ENCODE measurements around the gene SNX21. TPM values are rescaled to one million over a fixed set of nuclear protein-coding genes. Genes with fewer than 3 reads are reported as not detected.
A peak's percentile ranks its signal among the peaks of the same experiment; 100 is the strongest.
"Not testable (repeated sequence)": the region's sequence is repeated elsewhere in the genome, so short reads cannot be mapped to it uniquely, and the experiment has no call there.

Gene SNX21, protein sequence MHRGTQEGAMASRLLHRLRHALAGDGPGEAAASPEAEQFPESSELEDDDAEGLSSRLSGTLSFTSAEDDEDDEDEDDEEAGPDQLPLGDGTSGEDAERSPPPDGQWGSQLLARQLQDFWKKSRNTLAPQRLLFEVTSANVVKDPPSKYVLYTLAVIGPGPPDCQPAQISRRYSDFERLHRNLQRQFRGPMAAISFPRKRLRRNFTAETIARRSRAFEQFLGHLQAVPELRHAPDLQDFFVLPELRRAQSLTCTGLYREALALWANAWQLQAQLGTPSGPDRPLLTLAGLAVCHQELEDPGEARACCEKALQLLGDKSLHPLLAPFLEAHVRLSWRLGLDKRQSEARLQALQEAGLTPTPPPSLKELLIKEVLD
- 10 to 100 TPM; 11.3 to 22.4 (median 17.5) TPM for polyA plus RNA-seq (ENCODE audit: insufficient read length in 4 of 4)

DNA sequence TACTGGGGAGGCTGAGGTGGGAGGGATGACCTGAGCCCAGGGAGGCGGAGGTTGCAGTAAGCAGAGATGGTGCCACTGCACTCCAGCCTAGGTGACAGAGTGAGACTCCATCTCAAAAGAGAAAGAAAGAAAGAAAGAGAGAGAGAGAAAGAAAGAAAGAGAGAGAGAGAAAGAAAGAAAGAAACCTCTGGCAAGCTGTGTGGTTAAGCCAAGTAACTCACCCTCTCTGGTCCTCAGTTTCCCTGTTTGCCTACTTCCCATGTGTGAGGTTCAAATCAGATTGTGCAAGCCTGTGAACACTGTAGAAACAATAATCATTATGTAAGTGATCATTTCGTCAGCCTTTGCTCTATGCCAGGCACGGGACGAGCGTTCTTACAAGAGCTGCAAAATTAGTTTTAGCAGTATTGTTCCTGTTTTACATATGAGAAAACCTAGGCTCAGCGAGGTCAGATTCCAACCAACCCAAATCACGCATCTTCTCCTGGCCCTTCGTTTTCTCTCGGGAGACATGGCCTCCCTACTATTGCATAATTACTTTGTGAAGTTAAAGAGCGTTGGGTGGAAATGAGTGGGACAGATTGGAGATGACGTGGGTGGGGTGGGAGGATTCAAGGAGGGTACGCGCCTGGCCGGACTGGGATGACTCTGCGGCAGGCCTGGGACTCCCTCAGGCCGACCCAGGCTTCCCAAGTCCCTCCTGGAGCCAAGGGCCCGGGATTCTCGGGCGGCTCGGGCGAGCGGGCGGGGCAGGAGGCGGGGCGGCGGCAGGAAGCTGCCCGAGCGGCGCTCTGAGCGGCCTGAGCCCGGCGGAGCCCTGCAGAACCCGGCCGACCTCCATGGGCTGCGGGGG is at the start of gene SNX21:
Gene SNX21, plus strand, starts transcription at position 770 of the 853 bp plus-strand sequence. CDS start 121 bp downstream, outside the sequence.
- DNase-seq (ENCODE audit: low read depth in 4 of 4, low spot score in 2 of 4) = peak in 1 of 4 donors; percentile 75

DNA sequence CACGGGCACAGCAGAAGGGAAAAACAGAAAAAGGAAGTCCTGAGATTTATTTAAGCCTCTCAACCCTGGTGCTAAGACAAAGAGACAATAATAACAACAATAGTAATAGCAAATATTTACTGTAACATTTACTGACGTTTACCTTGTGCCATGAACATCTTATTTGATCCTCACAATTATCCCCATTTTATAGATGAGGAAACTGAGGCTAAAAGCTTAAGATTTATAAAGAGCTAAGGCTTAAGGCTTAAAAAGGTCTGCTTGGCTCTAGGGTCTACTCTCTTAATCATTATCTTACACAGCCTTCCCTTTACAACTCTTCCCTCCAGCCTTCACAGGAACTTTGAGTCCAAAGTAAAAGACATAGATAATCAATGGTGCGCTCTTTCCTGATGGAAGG is 45.2 kb upstream of the SNX21 start:
- DNase-seq (ENCODE audit: low read depth in 4 of 4, low spot score in 2 of 4) = no peak

DNA sequence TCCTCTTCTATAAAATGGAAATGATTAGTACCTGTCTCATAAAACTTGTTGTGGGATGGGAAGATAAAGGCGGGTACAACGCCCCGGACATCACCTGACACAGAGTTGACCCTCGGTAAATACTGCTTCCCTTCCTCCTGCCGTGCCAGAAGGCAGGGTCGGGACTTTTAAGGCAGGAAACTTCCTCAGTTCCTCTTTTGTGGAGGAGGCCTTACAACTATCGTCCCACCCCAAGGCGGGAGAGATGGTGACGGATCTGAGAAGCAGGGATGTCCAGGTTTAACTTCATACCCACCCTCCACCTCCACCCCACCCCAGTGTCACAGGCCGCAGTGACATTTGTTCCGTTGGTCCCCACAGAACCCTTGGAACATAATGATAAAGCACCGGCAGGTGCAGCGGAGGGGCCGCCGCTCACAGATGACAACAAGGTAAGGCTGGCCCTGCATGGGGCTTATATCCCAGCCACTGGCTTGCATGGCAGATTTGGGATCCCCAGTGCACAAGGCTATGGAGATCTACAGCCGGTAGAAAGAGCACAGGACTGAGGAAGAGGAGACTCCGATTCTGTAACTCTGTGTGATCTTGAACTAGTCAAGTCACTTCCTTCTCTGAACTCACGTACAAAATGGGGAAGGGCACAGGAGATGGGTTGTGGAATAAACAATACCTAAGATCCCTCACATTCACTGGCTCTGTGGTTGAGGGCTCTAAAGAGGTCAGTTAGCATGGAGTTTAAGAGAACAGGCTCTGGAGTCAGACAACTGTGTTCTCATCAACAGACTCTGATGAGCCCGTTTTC is 41.1 kb upstream of the SNX21 start:
- DNase-seq (ENCODE audit: low read depth in 4 of 4, low spot score in 2 of 4) = no peak

DNA sequence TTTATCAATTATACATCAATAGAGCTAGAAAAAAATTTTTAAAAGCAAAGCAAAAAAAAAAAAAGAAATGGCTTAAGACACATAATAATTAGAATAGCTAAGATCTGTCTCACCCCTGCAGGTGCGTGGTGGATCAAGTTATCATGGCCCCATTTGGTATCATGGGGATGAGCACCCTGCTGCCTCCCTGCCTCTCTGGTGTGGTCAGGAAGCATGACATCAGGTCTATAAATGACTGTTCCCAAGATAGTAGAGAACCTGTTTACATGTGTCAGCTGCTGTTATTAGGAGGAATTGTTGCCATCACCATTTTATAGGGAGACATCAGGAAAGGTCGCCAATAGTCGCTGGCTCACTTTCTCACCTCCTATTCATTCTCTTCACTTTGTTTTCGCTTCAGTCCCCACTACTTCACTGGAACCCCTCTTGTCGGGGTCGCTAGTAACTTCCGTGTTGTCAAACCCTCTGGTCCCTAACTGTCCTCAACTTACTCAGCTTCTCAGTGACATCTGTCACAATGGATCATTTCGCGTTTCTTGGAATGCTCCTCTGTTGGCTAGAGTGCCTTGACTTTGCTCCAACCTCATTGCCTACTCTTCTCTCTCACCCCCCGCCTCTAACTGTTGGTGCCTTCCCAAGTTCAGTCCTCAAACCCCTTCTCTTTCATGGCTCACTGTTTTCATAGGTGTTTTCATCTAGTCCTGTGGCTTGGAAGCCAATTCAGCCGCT is 37.1 kb upstream of the SNX21 start:
- no peak for DNase-seq (ENCODE audit: low read depth in 4 of 4, low spot score in 2 of 4)

DNA sequence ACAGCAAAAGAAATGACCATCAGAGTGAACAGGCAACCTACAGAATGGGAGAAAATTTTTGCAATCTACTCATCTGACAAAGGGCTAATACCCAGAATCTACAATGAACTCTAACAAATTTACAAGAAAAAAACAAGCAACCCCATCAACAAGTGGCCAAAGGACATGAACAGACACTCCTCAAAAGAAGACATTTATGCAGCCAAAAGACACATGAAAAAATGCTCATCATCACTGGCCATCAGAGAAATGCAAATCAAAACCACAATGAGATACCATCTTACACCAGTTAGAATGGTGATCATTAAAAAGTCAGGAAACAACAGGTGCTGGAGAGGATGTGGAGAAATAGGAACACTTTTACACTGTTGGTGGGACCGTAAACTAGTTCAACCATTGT is 36.1 kb upstream of the SNX21 start:
- DNase-seq (ENCODE audit: low read depth in 4 of 4, low spot score in 2 of 4) = not testable (repeated sequence)

DNA sequence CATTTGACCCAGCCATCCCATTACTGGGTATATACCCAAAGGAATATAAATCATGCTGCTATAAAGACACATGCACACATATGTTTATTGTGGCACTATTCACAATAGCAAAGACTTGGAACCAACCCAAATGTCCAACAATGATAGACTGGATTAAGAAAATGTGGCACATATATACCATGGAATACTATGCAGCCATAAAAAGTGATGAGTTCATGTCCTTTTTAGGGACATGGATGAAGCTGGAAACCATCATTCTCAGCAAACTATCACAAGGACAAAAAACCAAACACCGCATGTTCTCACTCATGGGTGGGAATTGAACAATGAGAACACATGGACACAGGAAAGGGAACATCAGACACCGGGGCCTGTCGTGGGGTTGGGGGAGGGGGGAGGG is 35.6 kb upstream of the SNX21 start:
- not testable (repeated sequence) for DNase-seq (ENCODE audit: low read depth in 4 of 4, low spot score in 2 of 4)

DNA sequence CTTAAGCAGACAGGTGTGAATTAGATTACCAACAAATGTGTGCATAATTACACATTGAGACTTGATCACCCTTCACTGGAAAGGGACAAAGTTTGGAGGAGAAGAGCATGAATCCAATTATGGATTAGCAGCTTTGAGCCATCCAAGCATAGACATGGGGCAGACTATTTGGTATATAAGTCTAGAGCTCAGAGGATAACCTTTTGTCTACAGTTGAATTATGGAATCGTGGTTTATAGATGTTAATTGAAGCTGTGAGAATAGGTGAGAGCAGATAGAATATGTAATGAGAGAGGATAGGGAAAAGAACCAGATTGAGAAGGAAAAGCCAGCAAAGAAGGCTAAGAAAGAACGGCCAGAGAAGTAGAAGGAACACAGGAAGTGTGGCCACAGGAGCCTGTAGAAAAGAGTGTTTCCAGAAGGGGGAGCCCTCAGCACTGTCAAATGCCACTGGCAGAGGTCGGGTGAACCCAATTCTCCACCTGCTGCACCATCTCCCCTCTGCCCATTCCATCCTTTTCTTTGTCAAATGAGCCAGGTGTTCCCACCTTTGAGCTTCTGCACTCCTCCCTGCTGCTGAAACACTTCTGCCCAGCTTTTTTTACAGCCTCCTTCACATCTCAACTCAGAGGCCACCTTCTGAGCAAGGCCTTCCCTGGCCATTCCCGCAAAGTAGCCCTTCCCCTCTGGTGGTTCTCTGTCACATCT is 34.5 kb upstream of the SNX21 start:
- no peak for DNase-seq (ENCODE audit: low read depth in 4 of 4, low spot score in 2 of 4)

DNA sequence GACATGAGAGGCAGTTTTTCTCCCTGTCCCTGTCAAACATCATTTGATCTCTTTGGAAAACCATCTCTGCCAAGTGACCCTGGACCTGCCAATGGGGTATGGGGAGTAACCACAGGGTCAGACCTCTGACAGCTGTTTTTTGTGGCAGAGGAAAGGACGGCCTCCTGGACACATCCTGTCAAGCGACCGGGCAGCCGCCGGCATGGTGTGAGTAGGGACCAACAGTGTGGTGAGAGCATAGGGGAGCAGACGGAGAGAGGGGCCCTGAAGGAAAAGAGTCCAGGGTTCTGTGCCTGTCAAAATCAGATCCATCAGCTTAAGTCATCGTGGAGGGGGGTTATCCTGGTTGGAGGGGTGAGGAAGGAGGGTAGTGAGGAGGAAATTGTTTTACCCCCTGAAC is 31.7 kb upstream of the SNX21 start:
- DNase-seq (ENCODE audit: low read depth in 4 of 4, low spot score in 2 of 4) = no peak

DNA sequence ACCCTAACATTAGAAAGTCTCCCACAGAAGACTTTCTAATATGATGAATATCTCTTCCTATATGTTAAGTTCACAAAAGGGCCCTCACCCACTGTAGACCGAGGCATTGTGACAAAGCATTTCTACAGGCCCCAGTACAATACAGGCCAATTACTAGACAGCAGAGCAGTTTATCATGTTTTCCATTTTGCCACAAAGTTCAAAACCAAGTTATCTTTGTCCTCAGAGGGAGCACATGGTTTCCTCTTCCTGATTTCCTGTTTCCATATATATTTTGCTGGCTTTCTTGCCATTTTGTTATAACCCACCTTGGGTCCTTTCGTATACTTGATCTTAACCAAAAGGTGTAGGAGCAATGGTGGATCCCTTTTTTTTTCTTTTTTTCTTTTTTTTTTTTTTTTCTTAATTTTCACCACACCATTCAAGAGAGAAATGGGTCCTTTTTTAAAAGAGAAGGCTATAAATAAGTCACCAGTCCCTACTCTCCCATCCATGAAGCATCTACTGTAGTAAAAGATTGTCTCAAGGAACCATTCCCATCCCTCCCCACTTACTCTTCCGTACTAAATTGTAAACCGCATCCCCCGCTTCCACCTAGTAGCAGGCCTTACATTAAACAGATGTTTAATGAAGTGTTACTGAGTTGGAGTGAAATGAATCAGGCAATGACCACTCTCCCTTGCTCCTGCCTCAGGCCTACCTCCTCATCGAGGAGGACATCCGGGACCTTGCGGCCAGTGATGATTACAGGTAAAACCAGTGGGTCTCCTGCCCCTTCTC is 23.2 kb upstream of the SNX21 start:
- no peak for DNase-seq (ENCODE audit: low read depth in 4 of 4, low spot score in 2 of 4)

DNA sequence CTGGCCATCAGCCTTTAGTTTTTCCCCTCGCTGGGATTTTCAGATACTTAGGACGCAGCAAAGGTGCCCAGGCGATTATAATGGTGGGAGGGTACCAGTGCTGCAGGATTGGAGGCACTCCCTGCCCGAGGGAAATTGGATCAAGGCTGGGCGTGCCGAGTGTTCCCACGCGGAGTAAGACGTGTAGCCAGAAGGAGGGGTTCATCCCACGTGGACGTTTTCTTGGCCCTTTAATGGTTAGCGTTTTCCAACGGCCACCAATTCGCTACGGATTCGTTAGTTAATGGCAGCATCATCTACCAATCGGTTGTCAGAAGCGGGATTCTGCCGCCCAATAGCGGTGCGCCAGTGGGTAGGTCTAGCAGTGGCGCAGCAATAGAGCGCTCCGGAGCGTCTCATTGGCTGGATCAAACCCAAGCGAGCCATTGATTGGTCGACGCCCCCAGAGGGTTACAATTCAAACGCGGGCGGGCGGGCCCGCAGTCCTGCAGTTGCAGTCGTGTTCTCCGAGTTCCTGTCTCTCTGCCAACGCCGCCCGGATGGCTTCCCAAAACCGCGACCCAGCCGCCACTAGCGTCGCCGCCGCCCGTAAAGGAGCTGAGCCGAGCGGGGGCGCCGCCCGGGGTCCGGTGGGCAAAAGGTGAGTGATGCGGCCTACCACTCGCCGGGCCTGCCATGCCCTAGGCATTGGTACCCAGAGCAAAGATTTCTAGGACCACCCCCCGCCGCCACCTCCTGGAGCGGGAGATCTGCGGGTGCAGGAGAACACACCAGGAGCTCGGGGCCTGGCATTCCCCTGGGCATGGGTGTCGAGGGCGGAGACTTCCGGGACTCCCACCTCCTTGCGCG is 21.2 kb upstream of the SNX21 start, which contains the start of gene UBE2C:
Gene UBE2C, plus strand, starts transcription at position 488 of the 849 bp plus-strand sequence. Its CDS starts 52 bp downstream, at position 540.
- DNase-seq (ENCODE audit: low read depth in 4 of 4, low spot score in 2 of 4) = peak; percentile 95 to 99 (median 98)

DNA sequence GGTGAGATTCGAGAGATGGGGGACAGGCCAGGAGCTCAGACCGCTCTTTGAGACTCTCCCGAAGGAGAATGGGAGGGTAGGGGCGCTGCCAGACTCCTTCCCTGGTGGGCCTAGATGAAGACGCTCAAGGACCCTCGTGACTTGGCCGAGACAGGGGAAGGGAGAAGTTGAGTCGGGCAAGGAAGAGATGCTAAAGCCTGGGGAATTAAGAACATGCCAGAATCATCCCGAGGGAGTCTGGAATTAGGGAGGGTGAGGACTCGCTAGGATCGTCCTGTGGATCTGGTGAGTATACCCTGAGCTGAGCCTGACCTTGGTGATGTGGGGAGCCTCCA is 20.6 kb upstream of the SNX21 start:
- no peak for DNase-seq (ENCODE audit: low read depth in 4 of 4, low spot score in 2 of 4)

DNA sequence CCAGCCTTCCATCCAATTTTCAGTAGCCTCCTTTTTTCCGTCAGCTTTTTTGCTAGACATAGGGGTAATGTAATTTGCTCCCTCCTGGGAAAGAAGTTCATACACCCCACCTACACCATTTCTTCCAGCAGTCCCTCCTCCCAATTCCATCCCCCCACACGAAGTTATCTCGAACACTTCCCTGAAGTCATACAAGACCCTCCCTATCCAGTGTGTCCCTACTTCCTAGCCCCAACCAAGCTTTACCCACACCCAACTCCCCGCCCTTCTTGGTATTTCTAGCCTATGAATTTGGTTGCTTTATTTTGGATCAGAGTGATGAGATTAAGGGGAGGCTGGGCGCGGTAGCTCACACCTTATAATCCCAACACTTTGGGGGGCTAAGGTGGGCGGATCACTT is 20.1 kb upstream of the SNX21 start:
- DNase-seq (ENCODE audit: low read depth in 4 of 4, low spot score in 2 of 4) = no peak

DNA sequence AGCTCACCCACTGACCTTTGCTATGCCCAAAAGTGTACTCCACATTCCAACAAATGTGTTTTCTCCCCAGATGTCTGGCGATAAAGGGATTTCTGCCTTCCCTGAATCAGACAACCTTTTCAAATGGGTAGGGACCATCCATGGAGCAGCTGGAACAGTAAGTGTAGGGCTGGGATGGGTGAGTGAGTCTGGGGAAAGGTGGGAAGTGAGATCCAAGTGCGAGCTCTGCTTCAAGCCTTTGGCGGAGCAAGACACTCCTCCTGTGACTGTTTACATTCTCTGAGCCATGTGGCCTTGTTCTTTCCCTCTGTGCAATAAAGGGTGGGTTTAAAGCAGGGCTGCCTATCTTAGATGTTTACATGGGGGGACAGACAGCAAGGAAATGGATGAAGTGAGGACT is 19.3 kb upstream of the SNX21 start:
- DNase-seq (ENCODE audit: low read depth in 4 of 4, low spot score in 2 of 4) = no peak

DNA sequence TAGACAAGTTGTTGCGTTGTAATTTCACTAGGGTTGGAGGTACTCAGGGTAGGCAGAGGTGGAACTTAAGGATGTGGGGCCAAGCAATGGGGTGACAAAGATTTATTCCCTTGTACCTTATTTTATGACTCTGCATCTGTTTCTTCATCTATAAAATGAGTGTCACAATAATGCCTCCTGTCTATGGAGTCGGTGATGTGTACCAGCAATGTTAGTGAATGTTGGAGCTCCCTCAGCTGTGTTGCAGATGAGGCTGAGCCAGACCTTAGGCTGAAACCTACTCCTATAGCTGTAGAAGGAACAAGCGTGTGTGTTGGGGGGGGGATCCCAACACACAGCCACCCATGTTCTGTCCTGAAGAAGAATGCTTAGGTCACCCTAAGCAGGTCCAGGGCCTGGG is 16.6 kb upstream of the SNX21 start:
- DNase-seq (ENCODE audit: low read depth in 4 of 4, low spot score in 2 of 4) = no peak

DNA sequence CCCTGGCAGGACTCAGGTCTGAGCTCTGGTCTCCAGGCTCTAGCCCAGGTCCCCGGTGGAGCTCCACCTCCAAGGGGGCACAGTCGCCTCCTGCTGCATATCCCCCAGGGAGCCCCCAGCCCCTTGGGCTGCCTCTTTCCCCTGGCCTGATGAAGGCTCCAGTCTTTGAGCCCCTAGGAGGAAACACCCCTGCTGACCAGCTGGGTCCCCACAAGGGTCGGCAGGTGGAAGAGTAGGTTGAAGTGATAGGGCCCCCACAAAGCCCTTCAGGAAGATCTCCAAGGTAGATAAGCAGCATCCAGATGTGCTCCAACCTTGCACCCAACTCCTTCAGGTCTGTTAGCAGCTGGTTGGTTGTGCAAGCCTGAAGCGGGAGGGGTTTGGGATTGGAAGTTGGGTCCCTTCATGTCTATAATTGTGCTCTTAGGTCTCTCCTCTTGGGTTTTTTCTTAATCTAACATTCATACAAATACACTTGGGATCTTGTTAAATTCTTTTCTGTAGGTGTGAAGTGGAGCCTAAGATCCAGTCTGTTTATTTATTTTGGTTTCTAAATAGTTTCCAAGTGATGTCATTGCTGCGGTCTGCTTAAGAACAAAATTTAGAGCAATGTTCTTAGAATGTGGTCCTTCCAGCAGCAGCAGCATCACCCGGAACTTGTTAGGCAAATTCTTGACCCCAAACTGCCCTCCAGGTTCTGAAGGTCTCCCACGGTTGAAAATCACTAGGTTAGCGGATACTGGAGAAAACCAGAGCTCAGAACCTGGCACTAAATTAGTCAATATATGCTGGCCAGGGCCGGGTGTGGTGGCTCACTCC is 16.0 kb upstream of the SNX21 start:
- DNase-seq (ENCODE audit: low read depth in 4 of 4, low spot score in 2 of 4) = no peak

DNA sequence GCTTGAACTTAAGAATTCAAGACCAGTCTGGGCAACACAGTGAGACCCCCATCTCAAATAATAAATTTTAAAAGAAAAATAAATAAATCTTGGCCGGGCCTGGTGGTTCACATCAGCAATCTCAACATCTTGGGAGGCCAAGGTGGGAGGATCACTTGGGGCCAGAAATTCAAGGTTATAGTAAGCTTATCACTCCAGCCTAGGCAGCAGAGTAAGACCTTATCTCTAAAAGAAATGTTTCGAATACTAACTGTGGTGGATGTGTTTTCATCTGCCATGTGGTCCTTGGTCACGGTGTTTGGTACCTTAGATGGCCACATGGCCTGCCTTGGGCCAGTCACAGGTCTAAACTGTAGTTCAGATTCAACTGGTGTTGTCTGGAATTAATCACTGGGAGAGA is 15.4 kb upstream of the SNX21 start:
- DNase-seq (ENCODE audit: low read depth in 4 of 4, low spot score in 2 of 4) = no peak

DNA sequence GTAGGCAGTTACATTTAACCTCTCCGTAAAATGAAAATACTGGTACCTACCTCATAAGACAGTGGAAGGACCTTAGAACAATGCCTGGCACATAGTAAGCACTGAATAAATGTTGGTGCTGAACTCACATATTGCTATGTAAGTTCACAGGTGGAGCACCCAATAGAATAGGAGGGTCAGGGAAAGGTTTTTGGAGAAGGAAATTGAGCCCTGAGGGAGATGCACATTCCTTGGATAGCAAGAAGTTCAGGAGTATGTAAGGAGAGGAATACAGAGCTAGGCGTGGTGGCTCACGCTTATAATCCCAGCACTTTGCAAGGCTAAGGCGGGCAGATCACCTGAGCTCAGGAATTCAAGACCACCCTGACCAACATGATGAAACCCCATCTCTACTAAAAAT is 14.1 kb upstream of the SNX21 start:
- DNase-seq (ENCODE audit: low read depth in 4 of 4, low spot score in 2 of 4) = no peak
